H9 (cell line): ENCODE results near the gene IFNA7. TPM values are rescaled to one million over a fixed set of nuclear protein-coding genes. Genes with fewer than 3 reads are reported as not detected.
"Not testable (repeated sequence)": the region's sequence is repeated elsewhere in the genome, so short reads cannot be mapped to it uniquely, and the experiment has no call there.

Experiments
- DNase-seq: peaks from one replicate; pipeline ENCODE4 v3.0.0-alpha.2; 2017
- H2AFZ ChIP-seq: one replicate; pipeline ENCODE4 v1.6.1; 2013; ENCODE audit warnings: mild to moderate bottlenecking, low read length, control low read depth, moderate library complexity
- H2AK5ac ChIP-seq: 2 replicates; pipeline ENCODE4 v1.6.1; 2013; ENCODE audit warnings: low read length, control low read depth, mixed read lengths; ENCODE audit not compliant: insufficient read length
- H2BK120ac ChIP-seq: one replicate; pipeline ENCODE4 v1.6.1; 2013; ENCODE audit warnings: low read depth, mild to moderate bottlenecking, low read length, control low read depth, inconsistent platforms; ENCODE audit not compliant: poor library complexity, severe bottlenecking
- H2BK12ac ChIP-seq: 2 replicates; pipeline ENCODE4 v1.6.1; 2013; ENCODE audit warnings: low read length, control low read depth, mixed read lengths, low read depth; ENCODE audit not compliant: insufficient read length
- H2BK15ac ChIP-seq: 2 replicates; pipeline ENCODE4 v1.6.1; 2013; ENCODE audit warnings: low read depth, low read length, control low read depth
- H2BK20ac ChIP-seq: one replicate; pipeline ENCODE4 v1.6.1; 2013; ENCODE audit warnings: low read depth, mild to moderate bottlenecking, low read length, control low read depth, inconsistent platforms; ENCODE audit not compliant: poor library complexity, severe bottlenecking
- H2BK5ac ChIP-seq: 2 replicates; pipeline ENCODE4 v1.6.1; 2013; ENCODE audit warnings: low read length, control low read depth, mixed read lengths; ENCODE audit not compliant: insufficient read length
- H3K14ac ChIP-seq: 2 replicates; pipeline ENCODE4 v1.6.1; 2013; ENCODE audit warnings: low read length, control low read depth; ENCODE audit not compliant: insufficient read depth
- H3K18ac ChIP-seq: 2 replicates; pipeline ENCODE4 v1.6.1; 2013; ENCODE audit warnings: low read depth, mild to moderate bottlenecking, mixed read lengths, low read length, control low read depth; ENCODE audit not compliant: insufficient read length
- H3K23ac ChIP-seq: 2 replicates; pipeline ENCODE4 v1.6.1; 2013; ENCODE audit warnings: low read length, control low read depth, mixed read lengths, low read depth; ENCODE audit not compliant: insufficient read length
- H3K23me2 ChIP-seq: 2 replicates; pipeline ENCODE4 v1.6.1; 2013; ENCODE audit warnings: low read depth, mild to moderate bottlenecking, mixed read lengths, low read length, control low read depth; ENCODE audit not compliant: insufficient read length, poor library complexity, severe bottlenecking
- H3K27ac ChIP-seq: 2 replicates; pipeline ENCODE4 v1.5.1; 2013; ENCODE audit warnings: low read length, control low read depth, mixed read lengths, low read depth; ENCODE audit not compliant: insufficient read length
- H3K27me3 ChIP-seq: 2 replicates; pipeline ENCODE4 v1.6.1; 2013; ENCODE audit warnings: low read length, control low read depth, inconsistent platforms; ENCODE audit not compliant: insufficient read depth
- H3K4ac ChIP-seq: 2 replicates; pipeline ENCODE4 v1.6.1; 2013; ENCODE audit warnings: low read depth, mild to moderate bottlenecking, control low read depth, inconsistent platforms, low read length, moderate library complexity
- H3K4me1 ChIP-seq: 2 replicates; pipeline ENCODE4 v1.6.1; 2013; ENCODE audit warnings: low read length, control low read depth, inconsistent platforms; ENCODE audit not compliant: insufficient read depth
- H3K4me2 ChIP-seq: 2 replicates; pipeline ENCODE4 v1.6.1; 2013; ENCODE audit warnings: low read length, control low read depth, mixed read lengths; ENCODE audit not compliant: insufficient read length, insufficient read depth
- H3K56ac ChIP-seq: 2 replicates; pipeline ENCODE4 v1.6.1; 2013; ENCODE audit warnings: low read depth, mild to moderate bottlenecking, mixed read lengths, low read length, control low read depth; ENCODE audit not compliant: insufficient read length
- H3K79me1 ChIP-seq: 2 replicates; pipeline ENCODE4 v1.6.1; 2013; ENCODE audit warnings: low read depth, mild to moderate bottlenecking, moderate library complexity, low read length, control low read depth, inconsistent platforms; ENCODE audit not compliant: insufficient read depth, poor library complexity, severe bottlenecking
- H3K79me2 ChIP-seq: 2 replicates; pipeline ENCODE4 v1.6.1; 2013; ENCODE audit warnings: low read length, control low read depth, inconsistent platforms; ENCODE audit not compliant: insufficient read depth
- H3K9ac ChIP-seq: 2 replicates; pipeline ENCODE4 v1.6.1; 2013; ENCODE audit warnings: low read length, control low read depth, mixed read lengths; ENCODE audit not compliant: insufficient read length; ENCODE audit errors: extremely low read depth
- H3K9me3 ChIP-seq: one replicate; pipeline ENCODE4 v1.6.1; 2013; ENCODE audit warnings: low read depth, low read length, inconsistent platforms; ENCODE audit not compliant: control insufficient read depth
- H3T11ph ChIP-seq: one replicate; pipeline ENCODE4 v1.6.1; 2013; ENCODE audit warnings: mild to moderate bottlenecking, low read length, control low read depth, inconsistent platforms
- H4K20me1 ChIP-seq: one replicate; pipeline ENCODE4 v1.6.1; 2013; ENCODE audit not compliant: control insufficient read depth, insufficient read length, insufficient read depth
- H4K5ac ChIP-seq: 2 replicates; pipeline ENCODE4 v1.6.1; 2013; ENCODE audit warnings: low read depth, mild to moderate bottlenecking, mixed read lengths, low read length, control low read depth; ENCODE audit not compliant: insufficient read length
- H4K8ac ChIP-seq: replicated peaks from 2 replicates; pipeline ENCODE4 v1.6.1; 2013; ENCODE audit warnings: low read length, control low read depth, mixed read lengths, low read depth; ENCODE audit not compliant: insufficient read length
- H4K91ac ChIP-seq: 2 replicates; pipeline ENCODE4 v1.6.1; 2013; ENCODE audit warnings: low read depth, mild to moderate bottlenecking, moderate library complexity, mixed read lengths, low read length, control low read depth; ENCODE audit not compliant: insufficient read length
- H3K27ac Mint-ChIP-seq, 3 experiments: 2 replicates in 2 of 3; 3 replicates in 1 of 3; pipeline ENCODE4 v1.8.0; 2020 to 2021; ENCODE audit warnings: mixed read lengths in 3 of 3, mild to moderate bottlenecking in 1 of 3, moderate library complexity in 1 of 3
- H3K27me3 Mint-ChIP-seq: 2 replicates; pipeline ENCODE4 v1.8.0; 2021; ENCODE audit warnings: low read depth, mild to moderate bottlenecking, moderate library complexity, mixed read lengths
- H3K36me3 Mint-ChIP-seq, 3 experiments: 2 replicates in 2 of 3; 3 replicates in 1 of 3; pipeline ENCODE4 v1.8.0; 2020 to 2021; ENCODE audit warnings: low read depth in 3 of 3, mixed read lengths in 3 of 3; ENCODE audit not compliant: insufficient read depth in 1 of 3
- H3K4me1 Mint-ChIP-seq, 2 experiments: 2 replicates each; pipeline ENCODE4 v1.8.0; 2020; ENCODE audit warnings: mixed read lengths in 2 of 2
- H3K4me3 Mint-ChIP-seq, 2 experiments: 2 replicates in 1 of 2; 3 replicates in 1 of 2; pipeline ENCODE4 v1.8.0; 2020 to 2021; ENCODE audit warnings: mild to moderate bottlenecking in 2 of 2, mixed read lengths in 2 of 2, moderate library complexity in 1 of 2
- H3K9me3 Mint-ChIP-seq, 2 experiments: 2 replicates in 1 of 2; 3 replicates in 1 of 2; pipeline ENCODE4 v1.8.0; 2020; ENCODE audit warnings: mild to moderate bottlenecking in 2 of 2, mixed read lengths in 2 of 2, moderate library complexity in 1 of 2
- CTCF ChIP-seq: fragments of 200-600 bp; sonication (generic); conservative IDR thresholded peaks from 3 replicates; pipeline ENCODE4 v1.8.0; 2021; ENCODE audit warnings: antibody characterized with exemption, mild to moderate bottlenecking
- WGBS: extraction: QIAGEN DNeasy Blood & Tissue Kit; methylation state at CpG from one replicate; pipeline ENCODE4 v1.1.7; 2013; ENCODE audit warnings: missing lambda C conversion rate, low lambda C conversion rate, mixed read lengths; ENCODE audit not compliant: insufficient read length; ENCODE audit errors: extremely low coverage; 5-methylcytosine and 5-hydroxymethylcytosine counted together
- total RNA-seq: library from RNA; stranded (reverse); gene quantifications from 2 replicates; pipeline ENCODE4 v1.2.1, GENCODE V29; 2021

IFNA7 gene
- total RNA-seq, 1 experiment from 2014 or later = not detected

- WGBS = no CpG with 5 or more reads among the region's 1 CpG
- no peak overlapping the region for H3K27ac Mint-ChIP-seq
- H3K36me3 Mint-ChIP-seq = no peaks in the 10 kb centered on the region
- H3K4me1 ChIP-seq = no peaks in the 10 kb centered on the region
- H3K79me1 ChIP-seq = no peaks in the 10 kb centered on the region
- H3K79me2 ChIP-seq = no peaks in the 10 kb centered on the region
- no peaks in the 10 kb centered on the region for H3K23me2 ChIP-seq
- no peak overlapping the region for H3K14ac ChIP-seq
- no peaks in the 10 kb centered on the region for H4K20me1 ChIP-seq
- no peak overlapping the region for H2BK20ac ChIP-seq
- no peak overlapping the region for H3K9ac ChIP-seq
- no peak overlapping the region for H4K5ac ChIP-seq
- H4K8ac ChIP-seq = no peak overlapping the region
- H2BK120ac ChIP-seq = no peak overlapping the region
- no peaks in the 10 kb centered on the region for H3K27me3 ChIP-seq
- H3K4me1 Mint-ChIP-seq = no peaks in the 10 kb centered on the region
- no peak for TF ChIP-seq CTCF
- H2BK5ac ChIP-seq = no peak overlapping the region
- H2BK15ac ChIP-seq = no peak overlapping the region
- H2AK5ac ChIP-seq = no peak overlapping the region
- H2BK12ac ChIP-seq = no peak overlapping the region
- H3T11ph ChIP-seq = no peak overlapping the region
- no peaks in the 10 kb centered on the region for H3K9me3 ChIP-seq
- H3K56ac ChIP-seq = no peak overlapping the region
- H3K4ac ChIP-seq = no peak overlapping the region
- no peak overlapping the region for H3K27ac ChIP-seq
- H2AFZ ChIP-seq = no peak overlapping the region
- H3K9me3 Mint-ChIP-seq = no peaks in the 10 kb centered on the region
- DNase-seq = no peak
- H4K91ac ChIP-seq = no peak overlapping the region
- H3K18ac ChIP-seq = no peak overlapping the region
- H3K27me3 Mint-ChIP-seq = no peaks in the 10 kb centered on the region; the same call in none of the 2 replicates
- no peak overlapping the region for H3K4me2 ChIP-seq
- no peak overlapping the region for H3K4me3 Mint-ChIP-seq
- no peak overlapping the region for H3K23ac ChIP-seq
These were observed 30.7 kb downstream of the IFNA7 start for GRCh38 chr9:21171351-21171750.

DNA sequence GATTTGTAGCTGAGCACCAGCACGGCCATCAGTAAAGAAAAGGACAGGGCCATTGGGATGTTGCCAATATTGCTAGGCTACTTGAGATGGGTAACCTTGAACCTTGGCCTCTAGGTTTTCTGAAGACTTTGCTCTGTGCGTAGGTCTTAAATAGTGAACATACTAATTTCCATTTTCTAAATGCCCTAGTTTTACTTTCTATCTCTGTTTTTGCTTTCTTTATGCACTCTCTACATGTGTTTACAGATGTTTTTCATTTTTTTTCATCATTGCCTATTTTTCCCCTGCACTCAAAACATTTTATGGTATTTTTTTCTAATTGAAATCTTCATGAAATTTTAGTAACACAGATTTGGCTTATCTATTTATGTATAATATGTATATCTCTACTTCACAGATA is 35.4 kb downstream of the IFNA7 start, which contains the start of gene IFNA21:
IFNA21 (minus strand) TSS at position 101 of the 400 bp plus-strand sequence; CDS start at position 53, 48 bp downstream.
- H3K14ac ChIP-seq, H3T11ph ChIP-seq, H3K4me1 ChIP-seq, H3K9ac ChIP-seq, H3K79me1 ChIP-seq, H3K4ac ChIP-seq, H4K91ac ChIP-seq, H2BK5ac ChIP-seq, H4K8ac ChIP-seq, H3K4me1 Mint-ChIP-seq, H2BK120ac ChIP-seq, H3K27me3 ChIP-seq, H4K5ac ChIP-seq, H3K9me3 Mint-ChIP-seq, H2AK5ac ChIP-seq, H2BK12ac ChIP-seq, H3K27ac ChIP-seq, H3K9me3 ChIP-seq, H3K79me2 ChIP-seq, H3K27me3 Mint-ChIP-seq, H3K36me3 Mint-ChIP-seq, H2BK15ac ChIP-seq, H3K56ac ChIP-seq, H2BK20ac ChIP-seq, H3K23ac ChIP-seq, H2AFZ ChIP-seq, H3K4me2 ChIP-seq, H4K20me1 ChIP-seq, H3K23me2 ChIP-seq, H3K27ac Mint-ChIP-seq, H3K4me3 Mint-ChIP-seq, DNase-seq, H3K18ac ChIP-seq: not testable (repeated sequence)
- WGBS = no CpG with 5 or more reads among the region's 2 CpGs
